CD4-positive, alpha-beta memory T cell (primary cell): ENCODE data around the gene WBP2. TPM values are rescaled to one million over a fixed set of nuclear protein-coding genes. Genes with fewer than 3 reads are reported as not detected.
A peak's percentile ranks its signal among the peaks of the same experiment; 100 is the strongest.

Source experiments
- CTCF ChIA-PET: fragments of 350-600 bp; sonication (Branson Sonifier 250); formaldehyde crosslinking; loops from one replicate; lab custom pipeline; 2021; ENCODE audit warnings: inconsistent platforms; ENCODE audit not compliant: partially characterized antibody; lab: Charles Lee
- POLR2A ChIA-PET: fragments of 350-600 bp; sonication (Branson Sonifier 250); formaldehyde crosslinking; loops from one replicate; lab custom pipeline; 2021; ENCODE audit not compliant: partially characterized antibody; lab: Charles Lee
- DNase-seq, 5 donors: peaks; one replicate each; pipeline versions ENCODE4 v3.0.0 to v3.0.0-alpha.2; 2020 to 2022; ENCODE audit warnings: mixed read lengths in 1 of 5
- H3K27ac ChIP-seq: one replicate; pipeline ENCODE4 v1.7.0; 2013; ENCODE audit warnings: low read depth, low read length
- H3K27me3 ChIP-seq: 2 replicates; pipeline ENCODE4 v1.7.0; 2013; ENCODE audit warnings: mild to moderate bottlenecking, low read length, moderate library complexity; ENCODE audit not compliant: insufficient read depth
- H3K36me3 ChIP-seq: 2 replicates; pipeline ENCODE4 v1.7.0; 2013; ENCODE audit warnings: mild to moderate bottlenecking, low read length, moderate library complexity; ENCODE audit not compliant: insufficient read depth
- H3K4me1 ChIP-seq: 2 replicates; pipeline ENCODE4 v1.7.0; 2013; ENCODE audit warnings: mild to moderate bottlenecking, low read length, moderate library complexity; ENCODE audit not compliant: insufficient read depth
- H3K4me3 ChIP-seq, 2 donors: one replicate each; pipeline ENCODE4 v1.7.0; 2013; ENCODE audit warnings: low read length in 2 of 2, mild to moderate bottlenecking in 1 of 2
- H3K9me3 ChIP-seq, 2 donors: one replicate each; pipeline ENCODE4 v1.7.0; 2013; ENCODE audit warnings: low read length in 2 of 2, control low read depth in 1 of 2; ENCODE audit not compliant: control insufficient read depth in 1 of 2
- H3K27ac Mint-ChIP-seq, 7 donors: one replicate each; pipeline ENCODE4 v1.8.0; 2020 to 2021; ENCODE audit warnings: mixed read lengths in 7 of 7, mild to moderate bottlenecking in 6 of 7, inconsistent platforms in 3 of 7, moderate library complexity in 3 of 7
- H3K27me3 Mint-ChIP-seq, 2 donors: one replicate each; pipeline ENCODE4 v1.8.0; 2020 to 2021; ENCODE audit warnings: mixed read lengths in 2 of 2
- H3K36me3 Mint-ChIP-seq, 2 donors: one replicate each; pipeline ENCODE4 v1.8.0; 2020 to 2021; ENCODE audit warnings: mixed read lengths in 2 of 2, inconsistent platforms in 1 of 2, mild to moderate bottlenecking in 1 of 2
- H3K4me1 Mint-ChIP-seq, 4 donors: one replicate each; pipeline ENCODE4 v1.8.0; 2020 to 2021; ENCODE audit warnings: mixed read lengths in 4 of 4, mild to moderate bottlenecking in 1 of 4
- H3K4me3 Mint-ChIP-seq, 8 donors: one replicate each; pipeline ENCODE4 v1.8.0; 2020 to 2021; ENCODE audit warnings: mixed read lengths in 8 of 8, mild to moderate bottlenecking in 7 of 8, moderate library complexity in 6 of 8, inconsistent platforms in 3 of 8
- H3K9me3 Mint-ChIP-seq, 8 donors: one replicate each; pipeline ENCODE4 v1.8.0; 2020 to 2021; ENCODE audit warnings: mixed read lengths in 8 of 8, mild to moderate bottlenecking in 5 of 8, inconsistent platforms in 3 of 8, moderate library complexity in 1 of 8
- intact Hi-C: fragments of 100-400 bp; cut with micrococcal nuclease; formaldehyde crosslinking; loops from one replicate; pipeline ENCODE4 v1.15.1; 2023
- polyA plus RNA-seq, 2 donors: library from polyadenylated mRNA; unstranded; fragments of 300-500 nt; fragmentation: Illumina TruSeq; gene quantifications; one replicate each; pipeline ENCODE4 v1.2.3, GENCODE V29; 2021
- total RNA-seq, 2 experiments: library from RNA; stranded (reverse); gene quantifications; one replicate each; pipeline ENCODE4 v1.2.3, GENCODE V29; 2021

WBP2 gene
- total and polyA plus RNA-seq, 4 experiments from 2014 or later: 80.3 to 160 (median 143) TPM

GRCh38 chr17:75875940-75876189 lies 20.7 kb upstream of the WBP2 start:
- POLR2A ChIA-PET: interaction anchor here (0.8 to 16.3 kb wide), 17 partner anchors 9 to 859 kb away, joined by 3 to 563 read pairs (median 5); partner anchors contain the start of genes ACOX1, MRPL38, TEN1 and TRIM65
- DNase-seq: no peak
- CTCF ChIA-PET: interaction anchor here (0.8 to 14.1 kb wide), 11 partner anchors 9 to 112 kb away, joined by 3 to 266 read pairs (median 5); partner anchors contain the start of genes TRIM65, UNC13D, UNK and WBP2
- Histone ChIP-seq H3K27me3 (no peaks in the 10 kb centered on the region), H3K4me3 (peak overlapping the region in 1 of 2 donors; percentile 61), H3K27ac (peak overlapping the region; percentile 56), H3K36me3 (no peaks in the 10 kb centered on the region), H3K4me1 (peaks cover 57% of the 10 kb centered on the region), H3K9me3 (no peaks in the 10 kb centered on the region)
- Mint-ChIP-seq H3K27me3 (no peaks in the 10 kb centered on the region), H3K4me1 (peaks cover 28 to 55% (median 40%) of the 10 kb centered on the region in 4 donors), H3K27ac (peak overlapping the region; percentile 87 to 97 (median 93)), H3K9me3 (no peaks in the 10 kb centered on the region), H3K36me3 (peaks cover 0 to 8% of the 10 kb centered on the region in 2 donors), H3K4me3 (peak overlapping the region; percentile 89 to 95 (median 91))
- intact Hi-C loops: loop anchor here (1.0 kb wide), 4 partner anchors 20 to 33 kb away; partner anchors contain the start of genes MRPL38, TRIM65 and WBP2

GRCh38 chr17:75875182-75875939 lies 20.2 kb upstream of the WBP2 start:
- Histone ChIP-seq H3K4me3 (peak overlapping the region in 1 of 2 donors; percentile 61), H3K4me1 (peaks cover 57% of the 10 kb centered on the region), H3K9me3 (no peaks in the 10 kb centered on the region), H3K27ac (peak overlapping the region; percentile 56), H3K36me3 (no peaks in the 10 kb centered on the region), H3K27me3 (no peaks in the 10 kb centered on the region)
- peak overlapping the region; percentile 87 to 97 (median 93) for H3K27ac Mint-ChIP-seq
- intact Hi-C loops: no loop called here
- peak overlapping the region; percentile 89 to 95 (median 91) for H3K4me3 Mint-ChIP-seq
- H3K9me3 Mint-ChIP-seq: no peaks in the 10 kb centered on the region
- no peak for DNase-seq
- ChIA-PET CTCF (interaction anchor here (0.6 to 14.1 kb wide), 12 partner anchors 8 to 552 kb away, joined by 3 to 266 read pairs (median 5); partner anchors contain the start of genes TRIM65, UNC13D, UNK and WBP2), POLR2A (interaction anchor here (0.5 to 16.3 kb wide), 19 partner anchors 8 to 860 kb away, joined by 3 to 563 read pairs (median 4); partner anchors contain the start of genes ACOX1, MRPL38, TEN1 and TRIM65)
- peaks cover 30 to 59% (median 44%) of the 10 kb centered on the region in 4 donors for H3K4me1 Mint-ChIP-seq
- no peaks in the 10 kb centered on the region for H3K27me3 Mint-ChIP-seq
- H3K36me3 Mint-ChIP-seq: peaks cover 0 to 8% of the 10 kb centered on the region in 2 donors

- no peaks in the 10 kb centered on the region for H3K9me3 ChIP-seq
- no peak for DNase-seq
- peaks cover 57% of the 10 kb centered on the region for H3K4me1 ChIP-seq
- no peak overlapping the region for H3K4me3 ChIP-seq
- no peak overlapping the region for H3K27ac ChIP-seq
- Mint-ChIP-seq H3K9me3 (no peaks in the 10 kb centered on the region), H3K4me3 (peak overlapping the region in 4 of 8 donors; percentile 29 to 61 (median 44)), H3K36me3 (peaks cover 0 to 8% of the 10 kb centered on the region in 2 donors), H3K4me1 (peaks cover 30 to 59% (median 44%) of the 10 kb centered on the region in 4 donors), H3K27ac (peak overlapping the region; percentile 35 to 95 (median 75)), H3K27me3 (no peaks in the 10 kb centered on the region)
- intact Hi-C loops: no loop called here
- POLR2A ChIA-PET: interaction anchor here (1.0 to 16.3 kb wide), 9 partner anchors 7 to 98 kb away, joined by 4 to 563 read pairs (median 19); partner anchors contain the start of genes MRPL38, TRIM65, UNC13D and UNK
- no peaks in the 10 kb centered on the region for H3K27me3 ChIP-seq
- CTCF ChIA-PET: interaction anchor here (0.6 to 14.1 kb wide), 6 partner anchors 16 to 551 kb away, joined by 3 to 266 read pairs (median 9); partner anchors contain the start of genes TRIM65, UNK and WBP2
- H3K36me3 ChIP-seq: no peaks in the 10 kb centered on the region
Measured at GRCh38 chr17:75874323-75875181, 19.4 kb upstream of the WBP2 start.

GRCh38 chr17:75873587-75874322 lies 18.6 kb upstream of the WBP2 start:
- no peak overlapping the region for H3K4me3 ChIP-seq
- Mint-ChIP-seq H3K27ac (peak overlapping the region; percentile 57 to 99 (median 95)), H3K36me3 (peaks cover 0 to 8% of the 10 kb centered on the region in 2 donors), H3K27me3 (no peaks in the 10 kb centered on the region), H3K4me3 (peak overlapping the region in 3 of 8 donors; percentile 46 to 65 (median 61)), H3K4me1 (peaks cover 28 to 56% (median 42%) of the 10 kb centered on the region in 4 donors), H3K9me3 (no peaks in the 10 kb centered on the region)
- no peaks in the 10 kb centered on the region for H3K9me3 ChIP-seq
- no peak overlapping the region for H3K27ac ChIP-seq
- H3K4me1 ChIP-seq: peaks cover 53% of the 10 kb centered on the region
- no peaks in the 10 kb centered on the region for H3K36me3 ChIP-seq
- no peak for DNase-seq
- POLR2A ChIA-PET: interaction anchor here (0.9 to 16.3 kb wide), 6 partner anchors 20 to 480 kb away, joined by 4 to 563 read pairs (median 17); partner anchors contain the start of genes MRPL38, PRPSAP1, TRIM65 and UNC13D
- no peaks in the 10 kb centered on the region for H3K27me3 ChIP-seq
- intact Hi-C loops: no loop called here
- CTCF ChIA-PET: interaction anchor here (1.2 to 14.1 kb wide), 2 partner anchors 15 to 25 kb away, joined by 4 to 266 read pairs; partner anchors contain the start of gene WBP2

GRCh38 chr17:75872434-75873351 lies 17.6 kb upstream of the WBP2 start:
- Mint-ChIP-seq H3K9me3 (no peaks in the 10 kb centered on the region), H3K27me3 (no peaks in the 10 kb centered on the region), H3K36me3 (peaks cover 0 to 8% of the 10 kb centered on the region in 2 donors), H3K4me1 (peaks cover 27 to 54% (median 40%) of the 10 kb centered on the region in 4 donors), H3K4me3 (peak overlapping the region in 7 of 8 donors; percentile 48 to 78 (median 73)), H3K27ac (peak overlapping the region; percentile 90 to 99 (median 97))
- DNase-seq: peak; percentile 71 to 82 (median 79)
- Histone ChIP-seq H3K36me3 (no peaks in the 10 kb centered on the region), H3K27me3 (no peaks in the 10 kb centered on the region), H3K27ac (peak overlapping the region; percentile 60), H3K4me1 (peaks cover 50% of the 10 kb centered on the region), H3K9me3 (no peaks in the 10 kb centered on the region), H3K4me3 (peak overlapping the region in 1 of 2 donors; percentile 16)
- POLR2A ChIA-PET: interaction anchor here (0.9 to 16.3 kb wide), 11 partner anchors 11 to 481 kb away, joined by 3 to 563 read pairs (median 6); partner anchors contain the start of genes MRPL38, PRPSAP1, TRIM65 and UNC13D
- CTCF ChIA-PET: interaction anchor here (0.9 to 14.1 kb wide), 6 partner anchors 14 to 74 kb away, joined by 3 to 266 read pairs (median 3); partner anchors contain the start of genes TRIM65 and WBP2
- intact Hi-C loops: no loop called here
